HG02798 (cell line): ENCODE data around the gene FYN.

Source experiments
- ATAC-seq: cut with Tn5 transposase; IDR thresholded peaks from one replicate; pipeline ENCODE4 v1.9.1; 2021; ENCODE audit warnings: mild to moderate bottlenecking; ENCODE audit not compliant: unreplicated experiment, poor library complexity

Gene FYN

DNA sequence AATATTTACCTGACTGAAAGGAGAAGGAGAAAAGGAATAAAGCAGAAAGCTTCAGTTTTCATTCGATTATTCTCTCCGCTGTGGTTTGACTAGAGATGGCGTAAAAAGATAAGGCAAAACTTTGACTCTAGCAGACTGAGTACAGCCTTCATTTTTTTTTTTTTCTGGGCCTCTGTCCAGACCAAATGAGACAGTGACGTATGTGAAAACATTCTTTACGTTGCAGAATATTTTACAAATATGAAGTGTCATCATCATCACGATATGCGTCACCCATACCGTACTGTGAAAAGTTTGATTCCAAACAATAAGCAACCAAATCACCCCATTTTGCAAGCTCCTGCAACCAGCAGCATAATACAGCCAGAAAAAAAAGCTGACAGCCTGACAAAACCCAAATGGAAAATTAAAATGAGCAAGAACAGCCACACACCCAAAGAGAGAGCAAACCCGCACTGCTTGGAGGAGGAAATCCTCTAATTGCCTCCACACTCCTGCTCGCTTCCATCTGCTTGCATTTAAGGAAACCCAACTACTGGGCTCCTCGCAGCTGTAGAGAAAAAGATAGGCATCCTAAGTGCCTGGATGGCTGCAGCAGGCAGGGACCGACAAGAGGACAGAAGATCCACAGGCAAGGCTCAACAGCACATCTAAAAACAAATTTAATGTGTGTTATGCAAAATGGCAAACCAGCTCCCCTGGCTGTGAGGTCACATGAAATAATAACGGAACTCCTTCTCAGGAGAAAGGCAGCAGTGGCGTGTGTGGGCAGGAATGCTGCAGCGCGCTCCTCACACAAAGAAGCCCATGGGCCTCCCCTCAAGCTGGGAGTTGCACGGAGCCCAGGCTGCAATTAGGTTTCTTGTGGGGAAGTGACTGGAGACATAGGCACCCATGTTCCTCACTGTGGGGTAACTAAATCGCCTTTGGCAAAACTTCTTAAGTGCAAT is 113.1 kb downstream of the FYN start:
- no peak for ATAC-seq

DNA sequence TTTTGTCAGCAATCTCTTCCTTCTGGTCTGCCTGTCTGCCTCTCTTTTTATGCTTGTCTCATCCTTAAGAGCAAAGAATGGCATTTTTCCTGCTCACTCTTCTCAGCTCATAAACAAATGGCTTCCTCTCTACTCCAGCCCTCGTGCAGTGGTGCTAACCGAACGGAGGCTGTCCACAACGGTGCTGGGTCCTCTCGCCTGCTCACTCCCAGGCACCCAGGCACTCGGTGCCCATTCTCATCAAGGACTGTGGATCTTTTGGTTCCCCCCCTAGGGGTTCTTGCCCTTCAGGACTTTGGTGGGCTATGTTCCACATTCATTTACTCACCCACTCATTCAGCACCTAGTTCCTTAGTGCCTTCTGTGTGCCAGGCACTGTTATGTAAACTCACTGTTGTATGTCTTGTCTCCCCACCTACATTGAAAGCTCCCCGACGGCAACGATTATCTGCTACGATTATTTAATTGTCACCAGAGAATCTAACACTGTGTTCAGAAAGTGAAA is 113.9 kb downstream of the FYN start:
- no peak for ATAC-seq

DNA sequence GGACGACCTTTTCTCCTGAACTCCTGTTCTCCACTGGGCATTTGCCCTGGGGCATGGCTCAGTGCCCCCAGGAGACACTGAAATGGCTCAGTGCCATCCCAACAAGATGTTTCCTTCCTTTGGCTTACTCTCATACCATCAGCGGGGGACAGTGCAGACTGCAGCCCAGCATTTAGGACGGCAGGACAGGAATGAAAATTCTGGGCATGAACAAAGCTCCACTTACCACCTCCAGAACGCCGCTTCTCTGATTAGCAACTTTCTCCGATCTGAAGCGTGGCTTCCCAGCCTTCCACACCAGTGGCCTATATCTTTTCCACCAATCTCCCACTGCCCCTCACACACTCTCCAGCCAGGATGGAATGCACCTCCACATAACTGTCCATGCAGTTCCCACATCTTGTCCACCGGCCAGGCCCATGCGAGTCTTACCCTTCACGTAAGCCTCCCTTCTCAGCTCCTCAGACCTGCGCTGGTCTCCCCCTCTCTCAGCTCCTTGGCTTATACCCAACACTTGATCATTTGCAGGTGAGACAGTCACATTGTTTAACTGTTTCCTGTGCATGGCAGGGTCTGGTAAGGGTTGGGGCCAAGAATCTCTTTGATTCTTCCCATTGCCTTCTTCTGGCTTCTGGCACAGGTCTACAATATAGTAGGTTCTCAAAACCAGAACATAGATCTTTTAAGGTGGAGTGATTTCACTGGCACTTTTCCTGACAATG is 114.5 kb downstream of the FYN start:
- ATAC-seq = no peak

DNA sequence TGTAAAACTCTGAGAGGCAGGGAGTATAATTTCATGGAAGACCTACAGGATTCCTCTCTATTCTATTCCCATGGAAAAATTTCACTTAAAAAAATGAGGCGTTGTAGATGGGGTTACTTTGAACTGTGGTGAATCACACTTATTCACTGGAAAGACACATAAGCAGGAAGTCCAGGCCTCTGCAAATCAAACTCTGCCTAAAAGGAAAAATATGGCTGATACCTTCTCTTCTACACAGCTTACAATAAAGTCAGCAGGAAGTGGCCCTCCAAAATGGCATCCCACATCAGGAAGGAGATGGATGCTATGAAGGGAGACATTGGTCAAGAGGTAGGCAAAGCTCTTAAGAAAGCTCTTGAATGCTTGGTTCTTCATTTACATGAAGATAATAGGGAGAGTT is 115.9 kb downstream of the FYN start:
- no peak for ATAC-seq

DNA sequence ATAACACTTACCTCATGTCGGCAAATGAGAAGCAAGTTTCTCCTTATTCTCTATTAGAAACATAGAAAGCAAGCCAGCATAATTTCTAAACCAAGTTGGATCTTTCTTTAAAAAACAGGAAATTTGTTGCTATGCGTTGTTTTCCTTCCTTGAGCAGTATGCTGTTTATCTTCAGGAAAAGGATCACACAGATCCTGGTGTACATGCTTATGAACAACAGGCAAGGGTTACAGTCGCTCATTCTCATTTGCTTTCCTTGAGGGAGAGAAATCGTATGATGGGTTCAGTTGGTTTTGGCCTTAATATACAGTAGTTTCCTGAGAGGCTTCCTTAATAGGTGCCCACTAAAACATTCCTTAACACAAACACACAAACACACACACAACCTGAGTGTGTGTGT is 118.8 kb downstream of the FYN start:
- ATAC-seq = no peak

DNA sequence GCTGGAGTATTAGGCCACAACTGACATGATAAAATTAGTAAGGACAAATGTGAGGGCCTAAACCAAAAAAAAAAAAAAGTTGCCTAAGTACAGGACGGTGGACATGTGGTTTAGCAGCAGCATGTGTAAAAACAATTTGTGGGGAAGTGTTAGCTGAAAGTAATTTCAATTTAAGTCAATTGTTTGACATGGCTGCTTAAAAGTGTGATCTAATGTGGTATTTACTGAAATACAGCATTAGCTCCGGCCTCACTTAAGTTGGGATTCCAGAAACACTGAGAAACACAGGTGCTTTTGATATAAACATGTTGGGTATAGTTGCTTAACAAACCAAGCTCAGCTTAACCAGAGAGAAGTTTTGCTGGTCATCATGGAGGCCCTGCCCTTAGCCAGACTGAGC is 119.7 kb downstream of the FYN start:
- ATAC-seq = no peak

DNA sequence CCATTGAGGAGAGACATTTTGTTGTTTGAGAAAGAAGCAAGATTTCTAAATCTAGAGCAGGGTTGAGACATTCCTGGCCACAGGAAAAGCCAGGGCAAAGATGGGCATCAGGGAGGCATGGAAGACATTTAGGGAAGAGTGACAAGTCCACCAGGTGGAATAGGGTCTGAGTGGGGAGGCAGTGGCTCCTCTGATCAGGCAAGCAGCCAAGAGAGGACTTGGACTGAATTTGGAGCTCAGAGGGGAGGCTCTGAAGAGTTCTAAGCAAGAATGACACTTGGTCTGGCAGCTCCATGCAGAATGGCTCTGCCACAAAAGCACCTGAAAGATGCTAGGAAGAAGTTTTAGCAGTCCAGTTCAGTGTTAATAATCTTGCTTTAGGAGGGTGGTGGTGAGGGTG is 120.8 kb downstream of the FYN start:
- no peak for ATAC-seq

DNA sequence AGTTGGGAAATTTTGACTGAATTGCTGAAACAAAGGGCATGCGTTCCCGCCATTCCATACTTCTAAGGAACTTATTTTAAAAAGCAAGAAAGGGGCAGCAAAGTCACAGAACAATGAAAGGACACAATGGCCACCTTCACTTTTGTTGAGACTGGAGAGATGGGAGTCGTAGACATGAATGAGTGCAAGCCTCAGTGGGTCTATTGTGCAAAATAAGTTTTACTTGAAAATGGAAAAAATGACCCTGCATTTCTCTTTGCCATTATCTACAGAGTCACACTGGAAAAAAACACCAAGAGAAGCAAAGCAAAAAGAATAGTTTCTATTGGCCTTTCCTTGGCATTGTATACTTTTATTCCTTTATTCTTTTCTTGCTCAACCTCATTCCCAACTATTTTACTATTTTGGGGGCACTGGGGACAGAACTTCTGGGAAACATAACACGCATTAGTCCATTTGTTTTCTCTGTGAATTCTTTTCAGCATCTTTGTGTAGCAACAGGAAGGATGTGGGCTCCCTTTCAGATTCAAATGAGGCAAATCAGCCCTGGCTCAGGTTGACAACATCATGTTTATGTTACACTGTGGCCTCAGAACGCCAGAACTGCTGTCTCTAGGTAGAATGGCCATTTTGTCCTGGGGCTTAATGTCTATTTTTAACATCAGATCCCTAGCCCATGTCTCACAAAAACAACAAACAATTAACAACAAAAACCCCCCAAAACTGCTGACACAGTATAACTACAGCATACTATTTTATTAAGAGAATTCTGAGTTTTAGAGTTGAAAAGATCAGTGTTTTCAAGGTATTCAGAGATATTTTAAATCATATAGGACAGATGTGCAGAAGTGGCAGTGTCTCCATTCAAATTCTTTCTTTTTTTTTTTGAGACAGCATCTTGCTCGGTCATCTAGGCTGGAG is 122.2 kb downstream of the FYN start:
- peak; percentile 86 for ATAC-seq

DNA sequence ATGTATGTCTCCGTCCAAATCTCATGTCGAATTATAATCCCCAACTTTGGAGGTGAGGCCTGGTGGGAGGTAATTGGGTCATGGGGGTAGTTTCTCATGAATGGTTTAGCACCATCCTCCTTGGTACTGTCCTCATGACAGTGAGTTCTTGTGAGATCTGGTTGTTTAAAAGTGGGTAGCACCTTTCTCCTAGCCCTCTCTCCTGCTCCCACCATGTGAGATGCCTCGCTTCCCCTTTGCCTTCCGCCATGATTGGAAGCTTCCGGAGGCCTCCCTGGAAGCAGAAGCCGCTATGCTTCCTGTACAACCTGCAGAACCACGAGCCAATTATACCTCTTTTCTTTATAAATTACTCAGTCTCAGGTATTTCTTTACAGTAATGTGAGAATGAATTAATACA is 123.1 kb downstream of the FYN start:
- ATAC-seq = no peak

DNA sequence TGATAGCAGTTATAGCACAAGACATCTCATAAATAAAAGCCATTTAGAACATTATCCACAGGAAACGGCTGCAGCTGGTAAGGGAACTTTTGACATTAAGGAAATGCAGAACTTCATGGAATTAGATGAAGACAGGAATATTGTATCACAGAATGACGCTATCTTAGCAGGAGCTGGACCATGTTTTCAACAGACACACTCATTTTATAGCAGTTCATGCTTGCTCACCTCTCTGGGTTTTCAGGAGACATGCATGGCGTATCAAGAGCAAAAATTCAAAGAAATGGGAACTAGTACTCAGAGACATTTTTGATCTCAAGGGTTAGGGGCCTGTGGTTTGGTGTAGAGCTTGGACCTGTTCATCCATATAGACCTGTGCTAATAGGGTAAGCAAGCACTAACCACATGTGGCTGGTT is 125.0 kb downstream of the FYN start:
- no peak for ATAC-seq

DNA sequence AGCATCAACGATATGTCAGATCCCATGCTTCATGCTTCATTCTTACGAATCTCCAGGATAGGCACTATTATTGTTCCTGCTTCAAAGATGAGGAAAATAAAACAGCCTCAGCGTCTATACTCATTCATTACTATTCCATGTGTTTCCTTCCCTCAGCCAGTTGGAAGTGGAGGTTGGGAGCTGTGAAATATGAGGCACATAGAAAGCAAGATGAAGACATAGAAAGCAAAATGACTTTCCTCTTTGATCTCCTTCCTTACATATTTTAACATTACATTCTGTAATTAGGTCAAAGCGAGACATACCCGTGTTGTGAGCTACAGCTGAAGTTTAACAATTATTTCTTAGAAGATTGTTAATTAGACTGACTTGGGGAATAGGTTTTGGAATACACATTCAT is 125.4 kb downstream of the FYN start:
- no peak for ATAC-seq

DNA sequence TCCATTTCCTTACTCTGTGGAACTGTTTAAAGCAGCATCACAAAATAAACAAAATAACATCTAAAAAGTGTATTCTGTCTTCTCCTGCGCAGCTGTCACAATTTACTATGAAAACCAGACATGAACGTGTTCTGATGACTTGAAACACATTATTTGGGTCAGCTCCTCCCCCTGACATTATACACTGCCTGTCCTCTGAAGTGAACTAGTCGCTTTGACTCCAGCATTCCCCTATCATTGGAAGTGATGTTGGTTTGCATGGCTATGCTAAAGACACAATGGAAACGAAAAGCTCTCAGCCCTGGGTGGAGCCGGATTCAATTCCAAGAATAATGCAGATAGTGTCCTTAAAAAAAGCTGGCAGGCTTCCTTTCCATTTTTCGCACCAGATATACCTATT is 125.9 kb downstream of the FYN start:
- no peak for ATAC-seq

DNA sequence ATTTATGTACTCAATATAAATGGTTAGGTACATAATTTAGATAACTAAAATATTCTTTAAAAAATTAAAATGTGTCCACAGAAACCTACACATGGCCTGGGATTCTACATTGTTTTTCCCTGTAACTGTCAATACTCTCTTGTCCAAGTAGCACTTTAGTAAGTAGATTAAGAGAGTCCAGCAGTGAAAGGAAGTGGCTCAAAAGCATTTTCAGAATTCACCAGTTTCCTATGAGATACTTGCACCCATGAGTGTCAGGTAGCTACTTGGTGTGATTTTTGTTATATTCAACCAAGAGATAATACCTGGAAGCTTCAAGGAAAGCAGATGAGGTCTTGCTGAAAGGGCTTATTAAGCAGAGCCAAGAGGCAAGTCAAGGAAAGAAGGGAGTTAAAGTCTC is 126.3 kb downstream of the FYN start:
- ATAC-seq = no peak

DNA sequence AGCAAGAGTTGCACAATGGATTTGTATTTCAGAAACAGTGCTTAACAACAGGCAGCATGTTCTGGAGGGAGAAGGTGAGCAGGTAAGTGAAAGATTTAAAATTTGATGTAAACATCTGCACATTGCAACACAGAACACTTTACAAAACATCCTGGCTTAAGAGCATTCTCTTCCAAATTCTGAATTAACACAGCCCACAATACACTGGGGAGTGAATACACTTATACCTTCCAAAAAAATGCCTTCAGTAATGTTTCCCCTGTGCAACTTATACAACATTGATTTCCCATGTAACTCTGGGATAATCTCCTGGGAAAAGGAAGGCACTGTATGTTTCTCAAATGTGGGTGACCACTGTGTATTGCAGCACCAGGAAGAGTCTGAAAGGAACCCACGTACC is 127.6 kb downstream of the FYN start:
- ATAC-seq = no peak

DNA sequence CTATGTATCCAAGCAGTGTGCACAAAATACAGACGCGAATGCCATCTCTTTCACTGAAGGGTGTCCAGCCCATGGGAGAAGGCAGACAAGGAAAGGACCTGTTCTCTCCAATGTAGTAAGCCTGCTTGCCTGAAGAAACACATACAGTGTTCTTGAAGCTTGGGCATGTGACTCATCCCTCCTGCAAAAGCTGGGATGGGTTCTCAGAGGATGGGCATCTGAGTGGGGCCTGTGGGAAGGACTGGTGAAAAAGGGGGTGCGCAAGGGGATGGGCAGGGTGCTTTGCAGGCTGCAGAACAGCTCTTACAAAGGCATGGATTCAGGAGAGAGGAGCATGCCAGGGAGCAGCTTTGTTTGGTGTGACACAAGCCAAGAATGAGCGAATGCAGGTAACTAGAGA is 128.1 kb downstream of the FYN start:
- no peak for ATAC-seq

DNA sequence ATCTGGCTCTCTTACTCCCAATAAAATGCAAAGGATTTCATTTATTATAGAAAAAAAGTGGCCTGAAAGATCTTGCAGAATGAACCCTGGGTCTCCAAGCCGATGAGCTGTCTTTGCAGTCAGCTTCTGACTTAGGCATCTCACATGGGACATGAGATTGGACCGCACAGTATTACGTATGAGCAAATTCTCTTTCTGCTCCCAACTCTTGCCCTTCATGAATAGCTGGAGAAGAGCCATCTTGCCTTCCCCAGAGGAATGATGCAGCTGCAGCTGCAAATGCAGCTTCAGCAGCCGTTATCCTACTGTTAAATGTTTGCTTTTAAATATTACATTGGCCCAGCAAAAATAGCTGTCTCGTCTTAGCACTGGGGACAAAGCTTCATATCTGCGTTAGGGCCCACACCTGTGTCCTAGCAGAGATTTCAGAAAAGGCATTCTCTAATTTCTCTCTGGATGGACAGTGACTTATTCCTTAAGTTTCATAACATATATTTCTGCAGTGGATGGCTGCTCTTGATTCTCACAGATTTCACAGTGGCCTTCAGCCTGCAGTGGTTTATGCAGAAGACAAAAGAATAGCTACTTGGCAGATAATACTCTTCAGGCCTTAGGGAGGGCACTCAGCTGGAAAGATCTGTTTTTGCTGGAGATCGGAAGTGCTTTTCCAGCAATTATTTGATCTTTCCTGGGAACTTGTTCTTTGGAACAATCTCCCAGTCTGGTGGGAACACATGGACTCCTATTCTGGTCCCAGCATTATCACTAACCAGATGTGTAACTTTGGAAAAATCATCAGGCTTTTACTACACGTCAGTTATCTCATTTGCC is 129.2 kb downstream of the FYN start:
- ATAC-seq = no peak

DNA sequence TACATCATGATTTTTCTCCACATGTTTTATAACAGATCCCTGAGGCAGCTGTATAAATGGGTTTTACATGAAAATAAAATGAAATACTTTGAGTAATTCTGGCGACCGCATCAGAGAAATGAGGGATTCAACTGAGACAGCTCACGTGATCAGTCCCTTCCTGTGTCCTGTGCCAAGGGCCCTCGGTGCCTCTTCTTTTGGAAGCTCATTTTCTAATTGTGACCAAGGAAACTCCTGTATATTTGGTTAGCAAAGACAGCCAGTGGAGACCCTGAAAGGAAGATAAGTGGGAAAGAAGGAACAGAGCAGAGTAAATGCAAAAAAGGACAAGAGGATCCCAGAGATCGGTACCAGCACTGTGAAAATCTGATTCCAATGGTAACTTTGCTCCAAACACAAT is 129.9 kb downstream of the FYN start:
- no peak for ATAC-seq

DNA sequence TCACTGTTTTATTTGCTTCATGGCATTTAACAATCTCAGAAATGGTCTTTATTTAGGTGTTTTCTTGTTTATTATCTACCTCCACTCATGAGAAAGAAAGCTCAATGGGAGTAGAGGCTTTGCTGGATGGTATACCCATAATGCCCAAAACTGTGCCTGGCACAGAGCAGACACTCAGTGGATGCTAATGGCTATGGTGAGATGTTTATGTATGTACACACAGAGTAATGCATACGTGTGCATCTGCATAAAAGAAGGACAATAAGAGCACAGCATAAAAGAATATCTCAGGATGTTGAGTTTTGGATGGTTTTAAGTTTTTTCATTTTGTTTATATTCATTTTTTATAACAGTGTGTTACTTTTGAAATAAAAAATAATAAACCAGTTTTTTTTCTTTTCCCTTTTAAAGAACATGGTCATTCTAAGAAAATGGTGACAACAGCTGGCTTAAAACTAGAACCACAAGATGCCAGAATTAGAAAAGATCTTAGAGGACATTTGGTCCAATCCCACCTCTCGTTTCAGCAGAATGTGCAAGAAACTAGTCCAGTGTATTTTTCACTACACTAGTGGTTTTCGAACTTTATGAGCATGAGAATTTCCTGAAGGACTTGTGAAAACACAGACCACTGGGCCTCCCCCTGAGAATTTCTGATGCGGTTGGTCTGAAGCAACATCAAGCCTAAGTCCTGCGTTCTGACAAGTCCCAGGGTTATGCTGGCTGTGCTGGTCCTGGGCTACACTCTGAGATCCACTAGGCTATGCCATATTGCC is 131.9 kb downstream of the FYN start:
- peak; percentile 54 for ATAC-seq

DNA sequence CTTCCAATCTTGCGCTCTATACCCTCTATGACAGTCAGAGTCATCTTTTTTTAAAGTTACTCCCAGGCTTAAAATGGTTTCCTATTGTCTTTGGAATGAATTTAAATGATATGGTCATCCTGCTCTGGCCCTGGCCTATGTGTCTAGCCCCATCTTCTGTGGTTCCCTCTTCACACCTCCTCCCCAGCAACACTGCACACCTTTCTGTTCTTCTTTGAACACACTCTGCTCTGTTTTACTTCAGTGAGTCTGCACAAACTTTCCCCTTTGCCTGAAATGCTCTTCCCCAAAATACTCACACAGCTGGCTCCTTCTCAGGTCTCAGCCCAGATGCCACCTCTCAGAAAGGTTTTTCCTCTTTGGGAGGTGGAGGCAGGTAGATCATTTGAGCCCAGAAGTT is 132.7 kb downstream of the FYN start:
- peak; percentile 44 for ATAC-seq
